ENCODE data around the gene RAD18.

The RAD18 gene

GRCh38 chr3:8839607-8840325 is 123.5 kb downstream of the RAD18 start:
- DNase-seq (ENCODE audit: low read depth) = no peak
- H3K4me3 ChIP-seq (ENCODE audit: low read depth, low read length) = no peak overlapping the region

GRCh38 chr3:8838765-8839423 is 124.4 kb downstream of the RAD18 start:
- DNase-seq (ENCODE audit: low read depth) = no peak
- in situ Hi-C loops (cut with HindIII; ENCODE audit: low sequenced_read_pairs) = no loop called here
- no peak for TF ChIP-seq CTCF (IDR thresholded peaks at IDR 0.05; ENCODE audit: low read depth, low read length, missing control alignments)
- H3K4me3 ChIP-seq (ENCODE audit: low read depth, low read length) = no peak overlapping the region

More at GRCh38 chr3:8839607-8840325, 123.5 kb downstream of the RAD18 start:
- in situ Hi-C loops (cut with HindIII; ENCODE audit: low sequenced_read_pairs) = no loop called here
- TF ChIP-seq CTCF (IDR thresholded peaks at IDR 0.05; ENCODE audit: low read depth, low read length, missing control alignments) = no peak

GRCh38 chr3:8838234-8838633 is 125.0 kb downstream of the RAD18 start:
- no peak overlapping the region for H3K4me3 ChIP-seq (ENCODE audit: low read depth, low read length)
- no peak for TF ChIP-seq CTCF (IDR thresholded peaks at IDR 0.05; ENCODE audit: low read depth, low read length, missing control alignments)
- in situ Hi-C loops (cut with HindIII; ENCODE audit: low sequenced_read_pairs) = no loop called here
- DNase-seq (ENCODE audit: low read depth) = no peak

- no peak for DNase-seq (ENCODE audit: low read depth)
- in situ Hi-C loops (cut with HindIII; ENCODE audit: low sequenced_read_pairs) = no loop called here
- H3K4me3 ChIP-seq (ENCODE audit: low read depth, low read length) = no peak overlapping the region
- TF ChIP-seq CTCF (IDR thresholded peaks at IDR 0.05; ENCODE audit: low read depth, low read length, missing control alignments) = no peak
Measured at GRCh38 chr3:8837162-8837561, 126.1 kb downstream of the RAD18 start.

- no peak overlapping the region for H3K4me3 ChIP-seq (ENCODE audit: low read depth, low read length)
- DNase-seq (ENCODE audit: low read depth) = no peak
- TF ChIP-seq CTCF (IDR thresholded peaks at IDR 0.05; ENCODE audit: low read depth, low read length, missing control alignments) = no peak
- in situ Hi-C loops (cut with HindIII; ENCODE audit: low sequenced_read_pairs) = no loop called here
Measured at GRCh38 chr3:8836096-8836495, 127.2 kb downstream of the RAD18 start.

GRCh38 chr3:8835385-8835784 is 127.9 kb downstream of the RAD18 start:
- DNase-seq (ENCODE audit: low read depth) = no peak
- no peak for TF ChIP-seq CTCF (IDR thresholded peaks at IDR 0.05; ENCODE audit: low read depth, low read length, missing control alignments)
- in situ Hi-C loops (cut with HindIII; ENCODE audit: low sequenced_read_pairs) = no loop called here
- H3K4me3 ChIP-seq (ENCODE audit: low read depth, low read length) = no peak overlapping the region
